Measurements from ENCODE around the gene RASSF8. TPM values are rescaled to one million over a fixed set of nuclear protein-coding genes. Genes with fewer than 3 reads are reported as not detected.

The RASSF8 gene
- total and polyA plus RNA-seq, 9 of the 15 experiments (the other 6 are each of a cell fraction or from before 2014, with no cell fraction given) = 0.01 to 0.36 (median 0.12) TPM; not detected in 1

- no TSS peak for BruUV-seq (replicated peaks)
- FAIRE-seq (no peak), ATAC-seq (peak; percentile 55), DNase-seq (ENCODE audit: extremely low read depth in 1 of 4, low spot score in 3 of 4) (peak; percentile 14 to 31 (median 24))
- no peak overlapping the region for H3K27ac ChIP-seq (ENCODE audit: extremely low read depth, low read depth, low read length)
- 0 out of 2 replicates have a peak overlapping the region, but pooled peaks have one; percentile 19 for H2AFZ ChIP-seq (ENCODE audit: low read depth, low read length)
- in situ Hi-C loops (cut with MboI) = no loop called here
- peaks cover 2 to 25% of the 10 kb centered on the region in 2 experiments; a peak in 4 of 5 replicates for H3K4me1 ChIP-seq (replicated peaks in 1 of 2; ENCODE audit: control insufficient read depth in 2 of 2, insufficient read depth in 2 of 2, low read length in 2 of 2)
- H3K9me1 ChIP-seq (ENCODE audit: control insufficient read depth, insufficient read depth, low read length) = no peaks in the 10 kb centered on the region
- intact Hi-C loops (cut with micrococcal nuclease) = no loop called here
- peaks cover 45 to 46% of the 10 kb centered on the region in 2 experiments for H3K27me3 ChIP-seq (ENCODE audit: control insufficient read depth in 2 of 2, insufficient read depth in 2 of 2, low read length in 2 of 2)
- 3% methylated on average over 40 of the region's 88 CpGs for WGBS (ENCODE audit: insufficient coverage, low coverage, missing lambda C conversion rate)
- H3K36me3 ChIP-seq (ENCODE audit: control insufficient read depth, insufficient read depth, low read length) = no peaks in the 10 kb centered on the region
- no peaks in the 10 kb centered on the region for H3K79me2 ChIP-seq (ENCODE audit: control insufficient read depth, insufficient read depth, low read length)
- no peaks in the 10 kb centered on the region; the same call in 1 of the 2 replicates for H4K20me1 ChIP-seq (replicated peaks; ENCODE audit: control insufficient read depth, insufficient read depth, low read length)
- peak overlapping the region; percentile 26 for H3K4me3 ChIP-seq
- H3K9ac ChIP-seq (ENCODE audit: insufficient read depth in 1 of 2, low read depth in 2 of 2, low read length in 2 of 2) = no peak overlapping the region; a peak in 1 of 4 replicates
- peak overlapping the region; percentile 48; the same call in 1 of the 2 replicates for H3K4me2 ChIP-seq (ENCODE audit: insufficient read depth, low read length)
- POLR2A ChIA-PET = interaction anchor here (0.6 to 2.1 kb wide), 3 partner anchors 8 to 740 kb away, joined by 3 to 6 read pairs (median 5); no protein-coding TSS in a partner anchor
- no peaks in the 10 kb centered on the region for H3K9me3 ChIP-seq (replicated peaks; ENCODE audit: control insufficient read depth, insufficient read depth, low read depth, low read length)
- CTCF ChIA-PET (ENCODE audit: low intra/inter-chr PET ratio) = no interaction called here
- TF ChIP-seq SMARCA5 (IDR thresholded peaks at IDR 0.05) (no peak), SLC30A9 (CRISPR knock-in tag; IDR thresholded peaks at IDR 0.05) (no peak), CTBP1 (IDR thresholded peaks at IDR 0.05; ENCODE audit: borderline replicate concordance) (no peak), KAT8 (IDR thresholded peaks at IDR 0.05; ENCODE audit: low read depth) (no peak), RBM17 (IDR thresholded peaks at IDR 0.05; ENCODE audit: borderline replicate concordance, low read depth, low read length) (no peak), CXXC5 (CRISPR knock-in tag; IDR thresholded peaks at IDR 0.05) (peak; percentile 32; the same call in 1 of the 2 replicates), HDAC8 (tag; IDR thresholded peaks at IDR 0.05) (no peak)
- TF ChIP-seq, protein P1, sequence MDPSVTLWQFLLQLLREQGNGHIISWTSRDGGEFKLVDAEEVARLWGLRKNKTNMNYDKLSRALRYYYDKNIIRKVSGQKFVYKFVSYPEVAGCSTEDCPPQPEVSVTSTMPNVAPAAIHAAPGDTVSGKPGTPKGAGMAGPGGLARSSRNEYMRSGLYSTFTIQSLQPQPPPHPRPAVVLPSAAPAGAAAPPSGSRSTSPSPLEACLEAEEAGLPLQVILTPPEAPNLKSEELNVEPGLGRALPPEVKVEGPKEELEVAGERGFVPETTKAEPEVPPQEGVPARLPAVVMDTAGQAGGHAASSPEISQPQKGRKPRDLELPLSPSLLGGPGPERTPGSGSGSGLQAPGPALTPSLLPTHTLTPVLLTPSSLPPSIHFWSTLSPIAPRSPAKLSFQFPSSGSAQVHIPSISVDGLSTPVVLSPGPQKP (CRISPR knock-in tag; IDR thresholded peaks at IDR 0.05) = no peak
- TF ChIP-seq, protein P2, sequence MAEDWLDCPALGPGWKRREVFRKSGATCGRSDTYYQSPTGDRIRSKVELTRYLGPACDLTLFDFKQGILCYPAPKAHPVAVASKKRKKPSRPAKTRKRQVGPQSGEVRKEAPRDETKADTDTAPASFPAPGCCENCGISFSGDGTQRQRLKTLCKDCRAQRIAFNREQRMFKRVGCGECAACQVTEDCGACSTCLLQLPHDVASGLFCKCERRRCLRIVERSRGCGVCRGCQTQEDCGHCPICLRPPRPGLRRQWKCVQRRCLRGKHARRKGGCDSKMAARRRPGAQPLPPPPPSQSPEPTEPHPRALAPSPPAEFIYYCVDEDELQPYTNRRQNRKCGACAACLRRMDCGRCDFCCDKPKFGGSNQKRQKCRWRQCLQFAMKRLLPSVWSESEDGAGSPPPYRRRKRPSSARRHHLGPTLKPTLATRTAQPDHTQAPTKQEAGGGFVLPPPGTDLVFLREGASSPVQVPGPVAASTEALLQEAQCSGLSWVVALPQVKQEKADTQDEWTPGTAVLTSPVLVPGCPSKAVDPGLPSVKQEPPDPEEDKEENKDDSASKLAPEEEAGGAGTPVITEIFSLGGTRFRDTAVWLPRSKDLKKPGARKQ (CRISPR knock-in tag; IDR thresholded peaks at IDR 0.05) = no peak
- TF ChIP-seq, protein P3, sequence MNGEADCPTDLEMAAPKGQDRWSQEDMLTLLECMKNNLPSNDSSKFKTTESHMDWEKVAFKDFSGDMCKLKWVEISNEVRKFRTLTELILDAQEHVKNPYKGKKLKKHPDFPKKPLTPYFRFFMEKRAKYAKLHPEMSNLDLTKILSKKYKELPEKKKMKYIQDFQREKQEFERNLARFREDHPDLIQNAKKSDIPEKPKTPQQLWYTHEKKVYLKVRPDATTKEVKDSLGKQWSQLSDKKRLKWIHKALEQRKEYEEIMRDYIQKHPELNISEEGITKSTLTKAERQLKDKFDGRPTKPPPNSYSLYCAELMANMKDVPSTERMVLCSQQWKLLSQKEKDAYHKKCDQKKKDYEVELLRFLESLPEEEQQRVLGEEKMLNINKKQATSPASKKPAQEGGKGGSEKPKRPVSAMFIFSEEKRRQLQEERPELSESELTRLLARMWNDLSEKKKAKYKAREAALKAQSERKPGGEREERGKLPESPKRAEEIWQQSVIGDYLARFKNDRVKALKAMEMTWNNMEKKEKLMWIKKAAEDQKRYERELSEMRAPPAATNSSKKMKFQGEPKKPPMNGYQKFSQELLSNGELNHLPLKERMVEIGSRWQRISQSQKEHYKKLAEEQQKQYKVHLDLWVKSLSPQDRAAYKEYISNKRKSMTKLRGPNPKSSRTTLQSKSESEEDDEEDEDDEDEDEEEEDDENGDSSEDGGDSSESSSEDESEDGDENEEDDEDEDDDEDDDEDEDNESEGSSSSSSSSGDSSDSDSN (IDR thresholded peaks at IDR 0.05; ENCODE audit: borderline replicate concordance in 1 of 2, low read depth in 2 of 2, low read length in 2 of 2) = 0 out of 4 replicates have a peak, but pooled peaks of 1 of the 2 experiments have one; percentile 3
- TF ChIP-seq, protein P4, sequence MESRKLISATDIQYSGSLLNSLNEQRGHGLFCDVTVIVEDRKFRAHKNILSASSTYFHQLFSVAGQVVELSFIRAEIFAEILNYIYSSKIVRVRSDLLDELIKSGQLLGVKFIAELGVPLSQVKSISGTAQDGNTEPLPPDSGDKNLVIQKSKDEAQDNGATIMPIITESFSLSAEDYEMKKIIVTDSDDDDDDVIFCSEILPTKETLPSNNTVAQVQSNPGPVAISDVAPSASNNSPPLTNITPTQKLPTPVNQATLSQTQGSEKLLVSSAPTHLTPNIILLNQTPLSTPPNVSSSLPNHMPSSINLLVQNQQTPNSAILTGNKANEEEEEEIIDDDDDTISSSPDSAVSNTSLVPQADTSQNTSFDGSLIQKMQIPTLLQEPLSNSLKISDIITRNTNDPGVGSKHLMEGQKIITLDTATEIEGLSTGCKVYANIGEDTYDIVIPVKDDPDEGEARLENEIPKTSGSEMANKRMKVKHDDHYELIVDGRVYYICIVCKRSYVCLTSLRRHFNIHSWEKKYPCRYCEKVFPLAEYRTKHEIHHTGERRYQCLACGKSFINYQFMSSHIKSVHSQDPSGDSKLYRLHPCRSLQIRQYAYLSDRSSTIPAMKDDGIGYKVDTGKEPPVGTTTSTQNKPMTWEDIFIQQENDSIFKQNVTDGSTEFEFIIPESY (CRISPR knock-in tag; IDR thresholded peaks at IDR 0.05) = no peak
- TF ChIP-seq, protein P5, sequence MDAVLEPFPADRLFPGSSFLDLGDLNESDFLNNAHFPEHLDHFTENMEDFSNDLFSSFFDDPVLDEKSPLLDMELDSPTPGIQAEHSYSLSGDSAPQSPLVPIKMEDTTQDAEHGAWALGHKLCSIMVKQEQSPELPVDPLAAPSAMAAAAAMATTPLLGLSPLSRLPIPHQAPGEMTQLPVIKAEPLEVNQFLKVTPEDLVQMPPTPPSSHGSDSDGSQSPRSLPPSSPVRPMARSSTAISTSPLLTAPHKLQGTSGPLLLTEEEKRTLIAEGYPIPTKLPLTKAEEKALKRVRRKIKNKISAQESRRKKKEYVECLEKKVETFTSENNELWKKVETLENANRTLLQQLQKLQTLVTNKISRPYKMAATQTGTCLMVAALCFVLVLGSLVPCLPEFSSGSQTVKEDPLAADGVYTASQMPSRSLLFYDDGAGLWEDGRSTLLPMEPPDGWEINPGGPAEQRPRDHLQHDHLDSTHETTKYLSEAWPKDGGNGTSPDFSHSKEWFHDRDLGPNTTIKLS (IDR thresholded peaks at IDR 0.05; ENCODE audit: borderline replicate concordance, low read depth) = no peak
Observed at GRCh38 chr12:26122061-26122680, 163.7 kb downstream of the RASSF8 start.
